Lower leg skin (tissue), 3 donors: ENCODE results near the gene WDR91.

Experiments used
- CTCF ChIP-seq, 3 donors: fragments of 450-650 bp; IDR thresholded peaks; one replicate each; pipeline ENCODE4 v1.5.1; 2016; ENCODE audit warnings: antibody characterized with exemption in 3 of 3, mild to moderate bottlenecking in 3 of 3, moderate library complexity in 2 of 3
- POLR2A ChIP-seq, 2 donors: fragments of 450-650 bp; IDR thresholded peaks; one replicate each; pipeline ENCODE4 v1.6.1; 2016 to 2017; ENCODE audit warnings: antibody characterized with exemption in 2 of 2, mild to moderate bottlenecking in 1 of 2, moderate library complexity in 1 of 2

- TF ChIP-seq CTCF (IDR thresholded peaks at IDR 0.05) (no peak), POLR2A (IDR thresholded peaks at IDR 0.05) (no peak)
Observed at GRCh38 chr7:135194494-135195095, 16.7 kb downstream of the WDR91 start.
